CD14-positive monocyte (primary cell): ENCODE data around the gene MYH10. TPM values are rescaled to one million over a fixed set of nuclear protein-coding genes. Genes with fewer than 3 reads are reported as not detected.

Experiments
- DNase-seq, 3 donors: peaks; one replicate each; pipeline ENCODE4 v3.0.0-alpha.2; 2011 to 2022
- H2AFZ ChIP-seq: 2 replicates; pipeline ENCODE4 v1.6.0; 2012; ENCODE audit warnings: mild to moderate bottlenecking, low read depth, low read length, inconsistent platforms; ENCODE audit not compliant: insufficient read depth, poor library complexity, severe bottlenecking
- H3K27ac ChIP-seq, 2 donors: 1 replicate in 1 of 2; 2 replicates in 1 of 2; pipeline ENCODE4 v1.5.1; 2012 to 2013; ENCODE audit warnings: low read length in 2 of 2, control low read depth in 1 of 2, inconsistent platforms in 1 of 2, low read depth in 1 of 2, mild to moderate bottlenecking in 1 of 2
- H3K27me3 ChIP-seq, 2 donors: one replicate each; pipeline versions ENCODE4 v1.6.0 to v1.6.1; 2011 to 2013; ENCODE audit warnings: low read length in 2 of 2; ENCODE audit not compliant: control insufficient read depth in 2 of 2, insufficient read depth in 2 of 2
- H3K36me3 ChIP-seq, 2 donors: replicated peaks in 1 of 2; 1 replicate in 1 of 2; 2 replicates in 1 of 2; pipeline versions ENCODE4 v1.5.1 to v1.6.1; 2012 to 2013; ENCODE audit warnings: low read length in 2 of 2, control low read depth in 1 of 2, inconsistent platforms in 1 of 2, mild to moderate bottlenecking in 1 of 2; ENCODE audit not compliant: insufficient read depth in 2 of 2, control insufficient read depth in 1 of 2
- H3K4me1 ChIP-seq, 2 donors: 1 replicate in 1 of 2; 2 replicates in 1 of 2; pipeline versions ENCODE4 v1.5.1 to v1.6.1; 2012 to 2013; ENCODE audit warnings: low read length in 2 of 2, control low read depth in 1 of 2, inconsistent platforms in 1 of 2, mild to moderate bottlenecking in 1 of 2, moderate library complexity in 1 of 2; ENCODE audit not compliant: insufficient read depth in 2 of 2, control insufficient read depth in 1 of 2
- H3K4me2 ChIP-seq: replicated peaks from 2 replicates; pipeline ENCODE3; 2012; ENCODE audit warnings: low read length, moderate library complexity, mild to moderate bottlenecking; ENCODE audit not compliant: poor library complexity, severe bottlenecking; ENCODE audit errors: extremely low read depth
- H3K4me3 ChIP-seq, 3 experiments: fragments of 200-600 bp in 1 of 3; sonication (generic) in 1 of 3; replicated peaks in 1 of 3; 1 replicate in 2 of 3; 2 replicates in 1 of 3; pipeline ENCODE4 v1.5.1; 2011 to 2013; ENCODE audit warnings: low read length in 3 of 3, mild to moderate bottlenecking in 3 of 3, control low read depth in 2 of 3, low read depth in 2 of 3, inconsistent platforms in 1 of 3, moderate library complexity in 1 of 3
- H3K79me2 ChIP-seq: 2 replicates; pipeline ENCODE4 v1.6.0; 2012; ENCODE audit warnings: mild to moderate bottlenecking, control low read depth, inconsistent platforms, low read length, moderate library complexity; ENCODE audit not compliant: insufficient read depth
- H3K9ac ChIP-seq: 2 replicates; pipeline ENCODE4 v1.6.0; 2017; ENCODE audit warnings: low read length, mild to moderate bottlenecking; ENCODE audit not compliant: insufficient read depth, poor library complexity, severe bottlenecking
- H3K9me3 ChIP-seq, 2 donors: replicated peaks in 1 of 2; 1 replicate in 1 of 2; 2 replicates in 1 of 2; pipeline versions ENCODE4 v1.5.1 to v1.6.1; 2012 to 2013; ENCODE audit warnings: low read length in 2 of 2, control low read depth in 1 of 2; ENCODE audit not compliant: control insufficient read depth in 1 of 2, insufficient read depth in 1 of 2
- H4K20me1 ChIP-seq: 2 replicates; pipeline ENCODE4 v1.6.0; 2012; ENCODE audit warnings: mild to moderate bottlenecking, low read length, control low read depth, moderate library complexity; ENCODE audit not compliant: insufficient read depth
- H3K27ac Mint-ChIP-seq, 7 donors: one replicate each; pipeline ENCODE4 v1.8.0; 2020; ENCODE audit warnings: mild to moderate bottlenecking in 7 of 7, mixed read lengths in 7 of 7, moderate library complexity in 6 of 7, inconsistent platforms in 2 of 7
- H3K27me3 Mint-ChIP-seq, 3 donors: one replicate each; pipeline ENCODE4 v1.8.0; 2021 to 2022; ENCODE audit warnings: low read depth in 3 of 3, mild to moderate bottlenecking in 3 of 3, mixed read lengths in 3 of 3, moderate library complexity in 3 of 3, inconsistent platforms in 1 of 3
- H3K36me3 Mint-ChIP-seq, 2 donors: one replicate each; pipeline ENCODE4 v1.8.0; 2020; ENCODE audit warnings: mixed read lengths in 2 of 2, inconsistent platforms in 1 of 2, mild to moderate bottlenecking in 1 of 2
- H3K4me1 Mint-ChIP-seq: one replicate; pipeline ENCODE4 v1.8.0; 2020; ENCODE audit warnings: mild to moderate bottlenecking, mixed read lengths
- H3K4me3 Mint-ChIP-seq, 2 donors: one replicate each; pipeline ENCODE4 v1.8.0; 2020; ENCODE audit warnings: mild to moderate bottlenecking in 2 of 2, mixed read lengths in 2 of 2, moderate library complexity in 1 of 2
- H3K9me3 Mint-ChIP-seq, 7 donors: one replicate each; pipeline ENCODE4 v1.8.0; 2020 to 2022; ENCODE audit warnings: mixed read lengths in 7 of 7, mild to moderate bottlenecking in 6 of 7, moderate library complexity in 6 of 7, inconsistent platforms in 2 of 7
- CTCF ChIP-seq: fragments of 200-600 bp; IDR thresholded peaks from one replicate; pipeline ENCODE4 v1.8.0; 2022; ENCODE audit warnings: antibody characterized with exemption, mild to moderate bottlenecking
- WGBS: methylation state at CpG from one replicate; pipeline ENCODE4 v1.1.5; 2013; ENCODE audit warnings: missing lambda C conversion rate; ENCODE audit not compliant: insufficient coverage; 5-methylcytosine and 5-hydroxymethylcytosine counted together
- intact Hi-C, 2 donors: fragments of 100-400 bp; cut with micrococcal nuclease; formaldehyde crosslinking; loops; one replicate each; pipeline versions ENCODE4 v1.15.0 to v1.15.1; 2023
- polyA plus RNA-seq, 3 donors: library from polyadenylated mRNA; depleted of rRNA in 1 of 3; unstranded in 2 of 3; stranded (reverse) in 1 of 3; fragments of 300-500 nt in 2 of 3; fragments of >200 nt in 1 of 3; fragmentation: Illumina TruSeq in 2 of 3; gene quantifications; 1 replicate in 2 of 3; 2 replicates in 1 of 3; pipeline ENCODE4 v1.2.3, GENCODE V29; 2012 to 2021

MYH10 gene
- polyA plus RNA-seq, 3 donors, result 0.42 to 0.65 TPM; not detected in 1

- no peak for TF ChIP-seq CTCF
- Histone ChIP-seq H3K9ac (no peak overlapping the region), H2AFZ (no peak overlapping the region), H3K27me3 (no peaks in the 10 kb centered on the region), H3K36me3 (no peaks in the 10 kb centered on the region), H3K4me3 (no peak overlapping the region), H3K4me1 (no peaks in the 10 kb centered on the region), H3K4me2 (no peak overlapping the region), H3K79me2 (no peaks in the 10 kb centered on the region), H4K20me1 (no peaks in the 10 kb centered on the region), H3K27ac (no peak overlapping the region), H3K9me3 (no peaks in the 10 kb centered on the region)
- 93% methylated on average over 4 of the region's 6 CpGs for WGBS
- H3K4me1 Mint-ChIP-seq, result no peaks in the 10 kb centered on the region
- intact Hi-C loops, result no loop called here
- peaks cover 0 to 3% (median 0%) of the 10 kb centered on the region in 7 donors for H3K9me3 Mint-ChIP-seq
- H3K27ac Mint-ChIP-seq, result no peak overlapping the region
- H3K4me3 Mint-ChIP-seq, result no peak overlapping the region
- H3K27me3 Mint-ChIP-seq, result peaks cover 0 to 1% (median 0%) of the 10 kb centered on the region in 3 donors
- H3K36me3 Mint-ChIP-seq, result no peaks in the 10 kb centered on the region
- DNase-seq, result no peak
These were observed 128.4 kb downstream of the MYH10 start for GRCh38 chr17:8502126-8502525.

DNA sequence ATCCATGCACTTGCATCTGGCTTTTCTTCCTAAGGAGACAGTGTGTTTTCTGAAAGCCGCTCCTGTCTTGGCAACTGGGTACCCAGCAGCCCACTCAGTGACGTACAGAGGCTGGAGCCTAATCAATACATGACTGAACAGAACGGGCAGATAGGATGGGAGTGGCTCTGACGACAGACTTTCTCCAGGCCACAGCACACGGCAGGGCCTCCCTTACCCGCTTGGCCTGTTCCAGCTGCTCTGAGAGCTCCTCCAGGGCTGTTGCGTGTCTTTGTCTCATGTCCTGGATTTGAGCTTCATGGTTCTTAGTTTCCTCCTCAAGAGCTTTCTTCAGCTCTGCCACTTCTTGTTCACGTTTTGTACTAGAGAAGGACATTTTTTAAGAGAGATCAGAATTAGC lies 129.9 kb downstream of the MYH10 start:
- H3K4me3 ChIP-seq, result no peak overlapping the region
- H3K4me1 ChIP-seq, result no peaks in the 10 kb centered on the region
- H3K79me2 ChIP-seq, result no peaks in the 10 kb centered on the region
- H3K27me3 ChIP-seq, result no peaks in the 10 kb centered on the region
- Mint-ChIP-seq H3K4me1 (no peaks in the 10 kb centered on the region), H3K4me3 (no peak overlapping the region), H3K27me3 (peaks cover 0 to 1% (median 0%) of the 10 kb centered on the region in 3 donors), H3K27ac (no peak overlapping the region), H3K9me3 (peaks cover 0 to 3% (median 0%) of the 10 kb centered on the region in 7 donors), H3K36me3 (no peaks in the 10 kb centered on the region)
- H3K27ac ChIP-seq, result no peak overlapping the region
- intact Hi-C loops, result no loop called here
- WGBS, result 100% methylated on average over 5 of the region's 8 CpGs
- no peak for DNase-seq
- no peak overlapping the region for H3K9ac ChIP-seq
- no peaks in the 10 kb centered on the region for H3K36me3 ChIP-seq
- H3K4me2 ChIP-seq, result no peak overlapping the region
- no peak overlapping the region for H2AFZ ChIP-seq
- no peaks in the 10 kb centered on the region for H3K9me3 ChIP-seq
- no peak for TF ChIP-seq CTCF
- H4K20me1 ChIP-seq, result no peaks in the 10 kb centered on the region
